Stimulated activated CD4-positive, alpha-beta T cell treated with anti-CD3 and anti-CD28 coated beads, Interleukin-2, amount 100 ng/mL, for 24 hours (primary cell): ENCODE data around the gene TGFBR2.

Experiments
- DNase-seq, 2 donors: peaks; one replicate each; pipeline ENCODE4 v3.0.0-alpha.2; 2020

The TGFBR2 gene

DNA sequence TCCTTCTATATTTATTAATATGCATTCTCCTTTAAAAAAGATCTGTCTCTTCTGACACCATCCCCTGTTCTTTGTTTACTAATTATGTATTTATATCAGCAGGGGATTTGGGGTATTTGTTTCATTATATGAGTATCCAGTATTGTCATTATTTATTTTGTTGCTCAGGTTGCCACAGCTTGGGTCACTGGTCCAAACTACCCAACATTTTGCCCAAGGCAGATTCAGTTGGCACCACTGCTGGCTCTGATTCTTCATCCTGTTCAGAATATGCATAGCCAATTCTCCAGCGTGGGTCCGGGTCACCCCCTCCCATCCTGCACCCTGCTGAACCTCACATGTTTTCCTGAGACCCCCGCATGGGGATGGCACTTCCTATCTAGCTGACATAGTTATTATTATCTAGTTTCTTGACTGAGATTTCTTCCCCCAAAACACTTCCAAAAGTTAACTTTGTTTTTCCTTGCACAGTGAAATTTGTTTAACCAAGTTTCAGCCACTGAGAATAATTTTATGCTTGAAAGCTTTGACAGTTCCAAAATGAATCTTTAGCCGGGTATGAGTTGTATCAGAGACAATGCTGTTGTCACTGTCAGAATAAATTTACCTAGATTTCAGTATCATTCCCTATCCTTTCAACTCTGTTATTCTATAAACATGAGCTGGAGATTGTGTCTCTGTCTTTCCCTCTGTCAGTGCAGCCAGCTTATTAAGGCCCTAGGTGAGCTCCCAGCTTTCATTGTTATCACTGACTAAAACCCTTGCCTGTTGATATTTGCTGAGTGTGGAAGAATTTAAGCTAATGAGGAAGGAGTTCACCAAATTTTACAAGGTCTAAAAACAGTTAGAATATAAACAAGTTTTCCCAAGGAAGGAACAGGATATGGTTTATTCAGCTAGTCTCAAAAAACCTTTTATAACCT, 70.3 kb downstream of the TGFBR2 start:
- DNase-seq = no peak

DNA sequence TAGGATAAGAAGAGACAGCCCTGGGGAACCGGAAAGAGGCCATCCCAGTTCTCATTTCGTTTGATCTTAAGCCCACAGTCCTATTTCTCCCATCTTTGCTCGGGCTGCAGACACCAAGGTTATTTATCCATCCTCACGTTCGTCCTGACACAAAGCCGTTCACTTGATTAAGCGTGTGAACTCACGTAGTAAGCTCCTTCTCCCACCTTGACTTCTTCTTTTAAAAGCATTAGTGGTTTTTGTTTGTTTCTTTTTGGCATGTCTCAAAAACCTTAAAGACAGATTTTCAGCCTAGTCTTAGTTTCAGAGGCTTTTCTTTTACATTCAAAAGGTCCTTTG, 70.9 kb downstream of the TGFBR2 start:
- no peak for DNase-seq

- no peak for DNase-seq
These were observed 72.6 kb downstream of the TGFBR2 start for GRCh38 chr3:30679045-30679444.

DNA sequence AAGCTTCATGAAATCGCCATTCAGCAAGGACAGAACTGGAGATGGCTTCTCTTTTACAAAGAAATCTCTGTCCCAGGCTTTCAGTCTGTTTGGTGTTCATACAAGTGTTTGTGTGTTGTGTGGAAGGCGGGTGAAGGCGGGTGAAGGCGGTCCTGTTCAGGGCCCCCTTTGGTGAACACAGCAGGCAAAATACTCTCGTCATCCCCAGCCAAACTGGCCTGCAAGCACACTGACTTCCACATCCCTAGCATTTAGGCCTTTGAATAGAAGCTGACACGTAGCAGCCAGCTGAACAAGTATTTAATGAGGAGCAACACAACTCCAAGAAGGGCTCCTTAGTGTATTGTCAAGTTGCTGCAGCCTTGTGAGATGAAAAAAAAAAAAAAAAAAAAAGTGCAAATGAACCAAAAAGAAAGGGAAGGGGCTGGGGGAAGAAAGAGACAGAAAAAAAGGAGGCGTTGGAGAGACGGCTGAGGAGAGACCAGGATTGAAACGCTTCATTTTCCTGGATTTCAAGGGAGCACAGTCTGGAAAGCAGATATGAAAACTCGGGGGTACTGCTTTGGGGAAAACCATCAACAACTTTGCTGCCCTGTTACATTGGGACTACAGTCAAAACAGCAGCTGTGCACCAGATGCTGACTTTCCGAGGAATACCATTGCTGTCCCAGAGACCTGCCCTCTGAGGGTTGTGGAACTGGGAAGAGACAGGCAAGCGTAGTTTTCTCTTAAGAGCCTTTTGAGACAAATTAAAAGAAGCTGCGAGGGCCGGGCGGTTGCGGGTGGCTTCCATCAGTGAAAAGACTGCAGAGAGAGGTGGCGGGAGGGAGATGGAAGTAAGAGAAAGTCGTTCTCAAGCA, 74.6 kb downstream of the TGFBR2 start:
- no peak for DNase-seq

GRCh38 chr3:30681649-30682211, 75.3 kb downstream of the TGFBR2 start:
- no peak for DNase-seq

GRCh38 chr3:30682434-30683155, 76.2 kb downstream of the TGFBR2 start:
- DNase-seq = peak in 1 of 2 donors; percentile 22

DNA sequence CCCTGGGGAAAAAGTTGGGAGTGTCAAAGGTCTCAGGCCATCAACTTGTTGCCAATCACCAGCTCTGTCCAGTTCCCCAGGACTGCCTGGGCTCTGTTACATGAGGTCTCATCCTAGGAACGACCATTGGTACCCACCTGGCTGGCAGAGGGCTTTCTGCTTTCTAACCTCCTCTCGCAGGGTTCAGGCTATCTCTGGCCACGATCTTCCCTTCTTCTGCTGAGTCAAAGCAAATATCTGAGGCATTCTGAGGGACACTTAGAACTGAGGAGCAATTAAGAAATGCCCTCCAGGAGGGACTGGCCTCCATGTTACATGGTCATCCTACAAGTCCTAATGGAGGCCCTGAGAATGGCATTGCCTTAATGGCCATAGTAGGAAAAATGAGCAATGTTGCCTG, 77.4 kb downstream of the TGFBR2 start:
- no peak for DNase-seq

- DNase-seq = no peak
These were observed 78.0 kb downstream of the TGFBR2 start for GRCh38 chr3:30684356-30684755.

- no peak for DNase-seq
These were observed 78.9 kb downstream of the TGFBR2 start for GRCh38 chr3:30685267-30685667.

DNA sequence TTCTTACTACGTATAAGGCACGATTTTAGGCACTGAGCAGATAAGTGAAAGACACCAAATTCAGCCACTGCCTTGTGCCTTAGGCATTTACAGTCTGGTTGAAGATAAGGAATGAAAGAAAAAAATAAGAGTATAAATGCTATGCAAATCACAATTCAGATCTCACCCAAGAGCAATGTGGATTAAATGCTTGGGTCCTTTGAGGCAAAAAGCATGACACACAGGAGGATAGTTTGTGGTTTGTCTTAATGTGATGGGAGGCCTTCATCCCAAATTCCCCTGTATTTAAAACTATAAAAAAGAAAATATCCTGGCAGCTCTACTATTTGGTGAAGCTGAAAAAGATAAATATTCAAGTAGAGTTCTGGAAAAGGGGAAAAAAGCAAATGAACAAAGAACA, 79.8 kb downstream of the TGFBR2 start:
- no peak for DNase-seq

- no peak for DNase-seq
These were observed 80.4 kb downstream of the TGFBR2 start for GRCh38 chr3:30686799-30687198.

GRCh38 chr3:30687930-30688570, 81.6 kb downstream of the TGFBR2 start:
- DNase-seq = no peak

GRCh38 chr3:30688776-30689641, 82.6 kb downstream of the TGFBR2 start:
- no peak for DNase-seq

GRCh38 chr3:30690199-30690598, 83.8 kb downstream of the TGFBR2 start:
- DNase-seq = no peak

- DNase-seq = no peak
These were observed 85.0 kb downstream of the TGFBR2 start for GRCh38 chr3:30691249-30691880.

DNA sequence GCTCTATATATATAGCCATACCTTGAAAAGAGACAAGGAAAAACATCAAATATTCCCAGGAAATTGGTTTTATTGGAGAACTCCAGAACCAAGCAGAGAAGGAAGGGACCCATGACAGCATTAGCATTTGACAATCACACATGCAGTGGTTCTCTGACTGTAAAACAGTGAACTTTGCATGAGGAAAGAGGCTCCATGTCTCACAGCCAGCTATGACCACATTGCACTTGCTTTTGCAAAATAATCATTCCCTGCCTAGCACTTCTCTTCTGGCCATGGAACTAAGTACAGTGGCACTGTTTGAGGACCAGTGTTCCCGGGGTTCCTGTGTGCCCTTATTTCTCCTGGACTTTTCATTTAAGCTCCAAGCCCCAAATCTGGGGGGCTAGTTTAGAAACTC, 85.5 kb downstream of the TGFBR2 start:
- DNase-seq = no peak

- no peak for DNase-seq
These were observed 86.2 kb downstream of the TGFBR2 start for GRCh38 chr3:30692498-30693130.

DNA sequence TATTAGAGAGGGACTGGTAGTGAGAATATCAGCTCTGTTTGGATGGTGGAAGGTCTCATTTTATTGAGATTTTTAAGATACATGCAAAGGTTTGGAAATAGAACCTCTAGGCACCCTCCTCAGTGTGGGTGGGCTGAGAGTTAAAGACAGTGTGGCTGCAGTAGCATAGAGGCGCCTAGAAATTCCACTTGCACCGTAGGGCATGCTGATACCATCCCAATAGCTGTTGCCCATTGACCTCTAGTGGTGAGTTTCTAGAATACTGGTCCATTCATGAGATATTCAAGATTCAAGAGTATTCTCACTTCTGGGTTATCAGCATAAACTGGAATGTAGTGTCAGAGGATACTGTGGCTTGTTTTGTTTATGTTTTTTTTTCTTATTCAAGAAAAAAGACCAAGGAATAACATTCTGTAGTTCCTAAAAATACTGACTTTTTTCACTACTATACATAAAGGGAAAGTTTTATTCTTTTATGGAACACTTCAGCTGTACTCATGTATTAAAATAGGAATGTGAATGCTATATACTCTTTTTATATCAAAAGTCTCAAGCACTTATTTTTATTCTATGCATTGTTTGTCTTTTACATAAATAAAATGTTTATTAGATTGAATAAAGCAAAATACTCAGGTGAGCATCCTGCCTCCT, 87.2 kb downstream of the TGFBR2 start:
- DNase-seq = peak in 1 of 2 donors; percentile 40

DNA sequence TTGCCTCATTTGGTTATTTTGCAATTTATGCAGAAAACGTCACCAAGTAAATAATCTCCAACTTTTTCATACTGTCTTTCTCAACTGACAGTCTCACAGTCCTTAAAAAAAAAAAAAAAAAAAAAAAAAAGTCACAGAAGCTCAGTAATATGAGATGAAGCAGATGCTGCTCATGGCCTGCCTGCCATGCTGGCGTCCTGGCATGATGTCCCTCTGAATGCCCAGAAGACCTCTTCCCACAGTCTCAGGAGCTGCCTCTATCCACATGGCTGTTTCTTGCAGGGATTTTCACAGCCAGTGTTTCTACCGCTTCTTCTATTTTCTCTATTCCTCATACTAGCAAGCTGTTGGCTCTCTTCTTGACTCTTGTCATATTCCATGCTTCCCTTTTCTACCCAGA, 87.7 kb downstream of the TGFBR2 start:
- DNase-seq = no peak

GRCh38 chr3:30694668-30695067, 88.3 kb downstream of the TGFBR2 start:
- DNase-seq = no peak
